Right atrium auricular region (tissue), 2 donors: Measurements from ENCODE around the gene TUT4. TPM values are rescaled to one million over a fixed set of nuclear protein-coding genes. Genes with fewer than 3 reads are reported as not detected.

Experiments used
- DNase-seq: peaks from one replicate; pipeline ENCODE4 v3.0.0-alpha.2; 2019; ENCODE audit warnings: low spot score
- H3K27ac ChIP-seq, 2 donors: fragments of 200-600 bp; sonication (generic); 1 replicate in 1 of 2; 2 replicates in 1 of 2; pipeline ENCODE4 v1.5.1; 2016 to 2019
- H3K27me3 ChIP-seq, 2 donors: fragments of 200-600 bp; sonication (generic); one replicate each; pipeline versions ENCODE4 v1.5.1 to v1.6.0; 2017 to 2019
- H3K36me3 ChIP-seq: fragments of 200-600 bp; sonication (generic); one replicate; pipeline ENCODE4 v1.5.1; 2016
- H3K4me1 ChIP-seq, 2 donors: fragments of 200-600 bp; sonication (generic); one replicate each; pipeline versions ENCODE4 v1.5.1 to v1.6.0; 2017 to 2019
- H3K4me3 ChIP-seq, 2 donors: fragments of 200-600 bp; sonication (generic); 1 replicate in 1 of 2; 2 replicates in 1 of 2; pipeline ENCODE4 v1.5.1; 2017 to 2019; ENCODE audit warnings: mild to moderate bottlenecking in 1 of 2, moderate library complexity in 1 of 2
- H3K9me3 ChIP-seq, 2 donors: fragments of 200-600 bp; sonication (generic); one replicate each; pipeline ENCODE4 v1.5.1; 2019
- total RNA-seq, 2 donors: library from RNA; depleted of rRNA; stranded (reverse); fragments of >200 nt; gene quantifications; one replicate each; pipeline ENCODE4 v1.1.0, GENCODE V29; 2016
- TF ChIP-seq, protein P1 (sequence below), 2 donors: fragments of 200-600 bp; sonication (generic); IDR thresholded peaks; one replicate each; pipeline ENCODE4 v1.5.1; 2019; ENCODE audit warnings: antibody characterized with exemption in 2 of 2

Gene TUT4
- total RNA-seq, 2 donors from 2014 or later = 27.4 to 33.3 TPM

- H3K9me3 ChIP-seq = no peaks in the 10 kb centered on the region
- H3K27me3 ChIP-seq = no peaks in the 10 kb centered on the region
- DNase-seq = no peak
- H3K27ac ChIP-seq = no peak overlapping the region
- H3K4me1 ChIP-seq = no peaks in the 10 kb centered on the region
- TF ChIP-seq, protein P1, sequence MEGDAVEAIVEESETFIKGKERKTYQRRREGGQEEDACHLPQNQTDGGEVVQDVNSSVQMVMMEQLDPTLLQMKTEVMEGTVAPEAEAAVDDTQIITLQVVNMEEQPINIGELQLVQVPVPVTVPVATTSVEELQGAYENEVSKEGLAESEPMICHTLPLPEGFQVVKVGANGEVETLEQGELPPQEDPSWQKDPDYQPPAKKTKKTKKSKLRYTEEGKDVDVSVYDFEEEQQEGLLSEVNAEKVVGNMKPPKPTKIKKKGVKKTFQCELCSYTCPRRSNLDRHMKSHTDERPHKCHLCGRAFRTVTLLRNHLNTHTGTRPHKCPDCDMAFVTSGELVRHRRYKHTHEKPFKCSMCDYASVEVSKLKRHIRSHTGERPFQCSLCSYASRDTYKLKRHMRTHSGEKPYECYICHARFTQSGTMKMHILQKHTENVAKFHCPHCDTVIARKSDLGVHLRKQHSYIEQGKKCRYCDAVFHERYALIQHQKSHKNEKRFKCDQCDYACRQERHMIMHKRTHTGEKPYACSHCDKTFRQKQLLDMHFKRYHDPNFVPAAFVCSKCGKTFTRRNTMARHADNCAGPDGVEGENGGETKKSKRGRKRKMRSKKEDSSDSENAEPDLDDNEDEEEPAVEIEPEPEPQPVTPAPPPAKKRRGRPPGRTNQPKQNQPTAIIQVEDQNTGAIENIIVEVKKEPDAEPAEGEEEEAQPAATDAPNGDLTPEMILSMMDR (IDR thresholded peaks at IDR 0.05) = no peak
- peaks cover 3% of the 10 kb centered on the region for H3K36me3 ChIP-seq
- H3K4me3 ChIP-seq = no peak overlapping the region
Observed at GRCh38 chr1:52506349-52506748, 46.5 kb downstream of the TUT4 start.

DNA sequence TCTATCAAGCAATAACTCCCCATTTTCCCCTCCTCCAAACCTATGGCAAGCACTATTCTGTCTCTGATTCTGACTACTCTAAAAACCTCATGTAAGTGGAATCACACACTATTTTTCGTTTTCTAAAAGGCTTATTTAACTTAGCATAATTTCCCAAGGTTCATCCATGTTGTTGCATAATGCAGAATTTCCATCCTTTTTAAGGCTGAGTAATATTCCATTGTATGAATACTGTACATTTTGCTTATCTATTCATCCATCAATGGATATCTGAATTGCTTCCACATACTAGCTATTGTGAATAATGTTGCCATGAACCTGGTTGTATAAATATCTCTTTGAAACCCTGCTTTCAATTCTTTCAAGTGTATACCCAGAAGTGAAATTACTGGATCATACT is 48.2 kb downstream of the TUT4 start:
- no peaks in the 10 kb centered on the region for H3K27me3 ChIP-seq
- H3K9me3 ChIP-seq = no peaks in the 10 kb centered on the region
- no peak for DNase-seq
- TF ChIP-seq, protein P1 (IDR thresholded peaks at IDR 0.05) = no peak
- no peak overlapping the region for H3K4me3 ChIP-seq
- no peak overlapping the region for H3K27ac ChIP-seq
- no peaks in the 10 kb centered on the region for H3K4me1 ChIP-seq
- H3K36me3 ChIP-seq = peaks cover 3% of the 10 kb centered on the region

DNA sequence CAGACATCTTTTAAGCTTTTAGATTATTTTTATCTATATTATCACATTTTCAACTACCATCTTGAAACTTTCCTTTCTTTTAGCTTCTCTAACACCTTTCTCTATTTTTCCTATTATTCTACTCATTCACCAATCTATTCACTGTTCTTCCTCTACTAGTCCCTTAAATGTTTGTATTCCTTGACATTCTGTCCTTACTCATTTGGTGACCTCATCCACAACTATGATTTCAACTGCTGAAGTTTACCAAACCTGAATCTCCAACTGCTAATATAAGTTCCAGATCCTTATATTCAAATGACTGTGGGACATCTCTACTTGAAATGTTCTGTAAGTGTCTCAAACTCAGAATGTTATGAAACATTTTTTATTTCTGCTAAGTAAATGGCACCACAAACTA is 49.2 kb downstream of the TUT4 start:
- Histone ChIP-seq H3K36me3 (peaks cover 3% of the 10 kb centered on the region), H3K4me3 (no peak overlapping the region), H3K9me3 (no peaks in the 10 kb centered on the region), H3K27me3 (no peaks in the 10 kb centered on the region), H3K4me1 (no peaks in the 10 kb centered on the region), H3K27ac (no peak overlapping the region)
- DNase-seq = no peak
- TF ChIP-seq, protein P1 (IDR thresholded peaks at IDR 0.05) = no peak

GRCh38 chr1:52502789-52503188 is 50.1 kb downstream of the TUT4 start:
- no peaks in the 10 kb centered on the region for H3K4me1 ChIP-seq
- no peak overlapping the region for H3K27ac ChIP-seq
- TF ChIP-seq, protein P1 (IDR thresholded peaks at IDR 0.05) = no peak

DNA sequence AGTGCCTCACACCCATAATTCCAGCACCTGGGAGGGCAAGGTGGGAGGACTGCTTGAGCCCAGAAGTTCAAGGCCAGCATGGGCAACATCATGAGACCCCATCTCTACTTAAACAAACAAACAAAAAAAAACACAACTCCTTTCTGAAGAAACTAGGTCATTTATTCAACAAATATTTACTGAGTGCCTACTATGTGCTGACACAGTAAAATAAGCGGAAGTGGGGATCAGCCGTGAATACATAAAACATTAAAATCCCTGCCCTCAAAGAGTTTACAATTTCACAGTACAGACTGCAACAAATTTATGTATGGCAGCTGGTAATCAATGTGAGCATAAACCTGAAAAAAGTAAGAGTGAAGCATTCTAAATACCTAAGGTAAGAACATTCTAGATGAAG is 65.3 kb downstream of the TUT4 start:
- no peaks in the 10 kb centered on the region for H3K9me3 ChIP-seq
- no peaks in the 10 kb centered on the region for H3K4me1 ChIP-seq
- H3K4me3 ChIP-seq = no peak overlapping the region
- TF ChIP-seq, protein P1 (IDR thresholded peaks at IDR 0.05) = no peak
- no peaks in the 10 kb centered on the region for H3K27me3 ChIP-seq
- no peak overlapping the region for H3K27ac ChIP-seq
- H3K36me3 ChIP-seq = peaks cover 16% of the 10 kb centered on the region
- DNase-seq = no peak

More at GRCh38 chr1:52502789-52503188, 50.1 kb downstream of the TUT4 start:
- Histone ChIP-seq H3K36me3 (peaks cover 3% of the 10 kb centered on the region), H3K9me3 (no peaks in the 10 kb centered on the region), H3K27me3 (no peaks in the 10 kb centered on the region), H3K4me3 (no peak overlapping the region)
- DNase-seq = no peak

GRCh38 chr1:52482326-52483004 is 70.4 kb downstream of the TUT4 start:
- Histone ChIP-seq H3K36me3 (peaks cover 8% of the 10 kb centered on the region), H3K4me1 (no peaks in the 10 kb centered on the region), H3K27me3 (no peaks in the 10 kb centered on the region), H3K27ac (no peak overlapping the region), H3K9me3 (no peaks in the 10 kb centered on the region), H3K4me3 (no peak overlapping the region)
- DNase-seq = no peak
- TF ChIP-seq, protein P1 (IDR thresholded peaks at IDR 0.05) = no peak
